HG02623 (cell line): ENCODE results near the gene CACNA1C.

Experiments used
- ATAC-seq: cut with Tn5 transposase; IDR thresholded peaks from one replicate; pipeline ENCODE4 v1.9.1; 2021; ENCODE audit warnings: moderate library complexity; ENCODE audit not compliant: unreplicated experiment

Gene CACNA1C

DNA sequence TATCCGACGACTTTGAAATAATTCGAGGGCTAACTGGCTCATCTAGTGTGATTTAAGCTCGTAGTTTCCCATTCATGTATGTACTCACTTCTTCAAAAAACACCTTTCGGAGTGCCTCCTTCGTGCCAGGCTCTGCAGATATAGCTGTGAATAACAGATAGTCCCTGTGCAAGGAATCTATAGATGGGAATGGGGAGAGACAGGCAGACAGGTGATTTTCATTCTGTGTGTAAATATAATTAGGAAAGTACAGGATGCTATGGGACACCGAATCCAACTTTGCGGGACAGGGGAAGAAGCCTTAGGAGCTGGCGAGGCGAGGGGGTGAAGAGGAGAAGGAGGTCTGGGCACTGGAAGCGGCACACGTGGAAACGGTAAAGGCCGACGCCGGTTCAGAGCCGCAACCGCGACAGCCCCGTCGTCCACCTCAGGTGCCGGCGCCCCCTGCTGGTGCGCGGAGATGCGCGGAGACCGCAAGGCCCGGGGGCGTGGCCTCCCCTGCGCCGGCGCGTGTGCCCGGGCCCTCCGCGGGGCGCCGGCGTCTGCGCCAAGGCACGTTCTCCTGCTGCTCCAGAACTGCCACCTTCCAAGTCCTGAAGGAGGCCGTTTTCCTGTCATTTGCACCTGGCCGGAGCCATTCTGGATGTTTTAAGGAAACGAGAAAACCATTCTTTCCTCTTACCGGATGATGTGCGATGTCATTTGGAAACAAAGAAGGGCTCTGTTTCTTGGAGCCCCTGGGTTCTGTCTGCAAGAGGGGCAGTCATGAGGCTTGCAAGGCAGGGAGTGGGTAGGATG, 18.0 kb upstream of the CACNA1C start:
- ATAC-seq: no peak

DNA sequence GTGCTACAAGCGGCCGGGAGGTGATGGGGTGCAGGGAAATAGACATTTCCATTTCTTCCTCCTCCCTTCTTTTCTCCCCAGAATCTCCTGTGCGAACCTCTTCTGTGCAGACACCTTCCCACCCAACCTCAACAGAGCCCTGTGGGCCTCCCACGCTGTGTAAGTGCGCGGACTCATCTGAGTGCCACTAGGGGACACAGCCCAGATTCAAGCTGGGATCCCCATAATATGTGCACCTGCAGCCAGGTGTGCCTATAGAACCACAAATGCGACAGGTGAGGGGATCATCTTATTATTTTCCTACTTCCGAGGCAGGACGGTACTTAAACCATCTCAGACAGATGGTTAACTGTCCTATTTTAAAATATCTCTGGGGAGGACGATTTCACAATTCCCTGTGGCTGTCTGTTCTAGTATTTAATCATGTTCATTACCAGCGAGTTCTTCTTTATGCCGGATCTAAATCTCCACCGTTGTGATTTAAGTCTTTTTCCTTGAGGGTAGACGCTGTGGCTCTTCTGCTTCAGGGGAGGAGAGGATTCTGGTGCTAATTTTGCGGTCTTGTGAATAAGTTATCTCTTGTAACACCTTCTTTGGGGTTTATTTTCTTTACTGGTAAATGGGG, 17.2 kb upstream of the CACNA1C start:
- no peak for ATAC-seq

DNA sequence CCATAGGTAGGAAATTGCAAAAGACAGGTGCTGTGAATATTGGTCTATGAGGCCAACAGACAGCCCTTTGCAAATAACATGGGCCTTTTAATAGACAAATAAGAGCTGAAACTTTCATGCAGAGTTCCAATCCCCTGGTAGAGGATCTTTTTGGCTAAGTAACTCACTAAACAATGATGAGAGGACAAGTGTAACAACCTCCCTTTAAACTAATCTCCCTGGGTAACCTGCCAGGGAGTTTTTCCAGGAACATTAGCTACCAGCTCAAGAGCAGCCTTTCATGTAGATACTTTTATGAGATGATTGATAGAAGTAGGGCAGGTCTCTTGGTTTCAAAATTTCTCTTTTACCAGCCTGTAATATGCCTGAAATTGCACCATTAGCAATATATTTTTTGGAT, 13.8 kb upstream of the CACNA1C start:
- no peak for ATAC-seq

- no peak for ATAC-seq
Observed at GRCh38 chr12:2043054-2043453, 9.7 kb upstream of the CACNA1C start.

DNA sequence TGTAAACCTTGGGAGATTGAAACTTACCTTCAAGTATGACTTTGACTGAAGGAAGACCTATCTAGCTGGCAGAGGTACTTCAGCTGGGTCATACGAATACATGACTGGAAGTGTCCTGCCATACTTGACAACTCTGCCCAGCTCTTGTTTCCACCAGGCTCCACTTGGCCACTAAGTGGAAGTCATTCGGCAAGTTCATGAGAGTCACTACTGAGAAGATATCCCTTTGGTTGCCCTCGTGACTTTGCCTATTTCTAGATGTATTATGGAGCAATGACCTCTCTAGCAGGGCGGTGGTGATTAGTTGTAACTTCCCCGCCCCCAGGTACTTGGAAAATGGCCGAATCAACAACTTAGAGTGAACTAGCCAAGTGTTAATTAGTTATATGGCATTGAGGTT, 8.6 kb upstream of the CACNA1C start:
- no peak for ATAC-seq

DNA sequence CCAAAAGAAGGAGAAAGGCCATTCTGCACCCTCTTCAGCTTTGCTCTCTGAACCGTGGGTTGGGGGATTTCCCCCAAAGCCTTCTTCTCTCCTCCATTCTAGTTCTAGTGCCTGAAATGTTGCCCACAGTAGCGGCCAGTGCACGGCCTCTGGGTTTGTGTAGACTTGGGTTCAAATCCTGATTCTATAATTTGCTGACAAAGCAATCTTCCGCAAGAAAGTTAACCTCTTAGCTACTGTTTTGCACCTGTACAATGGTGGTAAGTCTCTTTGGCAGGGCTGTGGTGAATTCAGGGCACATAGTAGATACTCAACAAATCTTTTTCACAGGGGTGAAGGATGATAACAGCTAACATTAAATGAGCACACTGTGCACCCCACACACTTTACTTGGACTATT, 5.8 kb upstream of the CACNA1C start:
- ATAC-seq: no peak

GRCh38 chr12:2047752-2048151, 5.0 kb upstream of the CACNA1C start:
- ATAC-seq: no peak

DNA sequence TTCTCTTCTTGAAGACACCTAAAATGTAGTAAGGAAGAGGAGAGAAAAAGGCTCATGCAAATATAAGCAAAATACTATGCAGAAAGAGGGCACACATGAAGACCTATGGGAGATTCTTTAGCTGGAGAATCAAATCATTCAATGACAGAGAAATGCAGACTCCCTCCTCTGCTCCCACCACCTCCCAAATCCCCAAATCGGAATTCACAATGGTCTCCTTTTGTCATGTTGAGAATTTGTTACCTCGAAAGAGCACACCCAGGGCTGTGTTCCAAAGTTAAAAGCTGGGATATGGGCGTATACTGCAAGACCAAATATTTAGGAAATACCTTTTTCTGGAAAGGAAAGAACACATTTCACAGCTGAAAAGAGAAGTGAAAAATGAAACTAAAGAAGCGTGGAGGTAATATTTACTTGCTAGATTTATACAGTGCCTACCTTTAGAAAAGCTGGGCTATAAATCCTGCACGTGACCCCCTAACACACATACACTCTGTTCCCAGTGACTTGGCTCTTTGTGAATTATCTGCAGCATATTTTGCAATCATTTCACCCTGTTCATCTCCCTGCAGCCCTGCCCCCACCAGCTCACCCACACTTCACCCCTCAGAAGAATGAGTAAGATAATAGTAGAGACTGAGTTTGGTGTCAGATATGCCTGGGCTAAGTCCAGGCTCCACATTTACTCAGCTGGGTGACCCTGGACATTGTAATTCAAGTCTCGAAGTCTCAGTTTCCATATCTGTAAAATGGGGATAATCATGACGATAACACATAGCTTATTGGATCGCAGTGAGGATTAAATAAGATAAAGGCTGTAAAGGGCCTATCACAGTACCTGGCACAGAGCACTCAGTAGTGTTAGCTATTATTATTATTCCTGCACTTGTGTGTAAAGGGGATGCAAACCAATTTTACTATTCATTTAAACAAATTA, 2.9 kb upstream of the CACNA1C start:
- ATAC-seq: no peak

- no peak for ATAC-seq
Observed at GRCh38 chr12:2051700-2052621, 826 bp upstream of the CACNA1C start.

- ATAC-seq: no peak
Observed at GRCh38 chr12:2053691-2054090, 904 bp downstream of the CACNA1C start.

GRCh38 chr12:2054091-2055018, 1.6 kb downstream of the CACNA1C start:
- ATAC-seq: no peak

GRCh38 chr12:2057041-2057794, 4.4 kb downstream of the CACNA1C start:
- ATAC-seq: no peak

DNA sequence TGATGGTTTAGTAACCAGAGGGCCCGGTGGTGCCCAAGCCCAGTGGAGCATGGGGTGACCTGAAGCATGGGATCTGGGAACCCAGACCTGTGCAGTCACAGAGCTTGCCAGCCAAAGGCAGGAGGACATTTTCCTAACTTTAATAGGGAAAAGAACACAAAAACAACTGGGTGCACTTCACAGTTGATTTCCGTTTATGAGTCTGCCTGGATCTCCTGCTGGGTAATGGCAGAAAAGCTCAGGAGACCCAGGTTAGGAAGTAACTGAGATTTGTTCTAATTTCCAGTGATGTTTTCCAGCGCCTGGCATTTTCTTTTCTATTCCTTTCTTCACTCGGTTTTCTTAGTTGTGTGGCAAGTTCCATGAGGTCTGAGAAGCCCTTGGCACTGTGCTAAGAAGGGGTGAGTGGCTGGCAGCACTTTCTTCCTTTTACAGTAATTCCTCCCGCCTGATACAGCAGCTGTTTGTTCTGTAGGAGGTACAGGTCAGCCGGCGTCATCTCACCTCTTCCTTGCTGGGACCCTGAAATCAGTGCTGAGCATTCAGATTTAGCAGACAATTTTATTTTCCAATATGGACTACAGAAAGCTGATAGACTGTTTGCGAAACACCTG, 5.1 kb downstream of the CACNA1C start:
- ATAC-seq: no peak

DNA sequence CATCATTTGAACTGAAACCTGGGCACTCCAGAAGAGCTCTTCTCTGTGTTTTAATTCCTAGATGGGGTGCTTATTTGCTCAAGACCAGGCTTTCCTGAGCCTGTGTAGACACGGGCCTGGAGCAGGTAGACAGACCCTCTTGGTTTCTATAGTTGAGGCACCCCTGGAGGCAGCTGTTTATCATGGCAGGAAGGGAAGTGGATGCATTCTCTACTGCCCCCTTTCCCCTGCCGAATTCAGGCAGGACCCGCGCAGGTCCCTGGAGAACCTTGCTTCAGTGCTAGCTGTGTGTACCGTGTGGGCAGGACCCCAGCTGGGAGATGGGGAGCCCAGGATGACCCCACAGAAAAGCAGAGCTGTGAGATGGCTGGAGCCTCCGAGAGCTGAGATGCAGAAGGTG, 6.0 kb downstream of the CACNA1C start:
- ATAC-seq: no peak

GRCh38 chr12:2061402-2061801, 8.6 kb downstream of the CACNA1C start:
- ATAC-seq: no peak

DNA sequence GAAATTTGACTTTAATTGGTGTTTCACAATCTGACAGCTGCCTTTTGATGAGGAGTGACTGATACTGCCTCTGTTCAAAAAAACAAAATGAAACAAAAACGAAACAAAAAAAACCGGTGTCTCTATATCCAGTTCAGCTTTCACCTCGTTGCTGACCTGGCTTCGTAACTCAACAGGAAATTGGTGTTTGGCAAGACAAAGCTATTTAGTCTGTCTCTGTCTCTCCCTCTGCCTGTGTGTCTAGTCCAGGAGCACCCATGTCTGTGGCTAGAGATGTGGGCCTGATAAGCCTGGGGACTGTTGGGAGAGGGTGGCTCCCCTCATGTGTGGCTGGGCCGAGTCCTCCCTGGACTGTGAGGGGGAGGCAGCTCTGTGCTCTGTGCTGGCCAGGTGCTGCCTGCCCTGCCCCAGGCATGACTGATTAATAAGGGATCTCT, 11.3 kb downstream of the CACNA1C start:
- no peak for ATAC-seq

DNA sequence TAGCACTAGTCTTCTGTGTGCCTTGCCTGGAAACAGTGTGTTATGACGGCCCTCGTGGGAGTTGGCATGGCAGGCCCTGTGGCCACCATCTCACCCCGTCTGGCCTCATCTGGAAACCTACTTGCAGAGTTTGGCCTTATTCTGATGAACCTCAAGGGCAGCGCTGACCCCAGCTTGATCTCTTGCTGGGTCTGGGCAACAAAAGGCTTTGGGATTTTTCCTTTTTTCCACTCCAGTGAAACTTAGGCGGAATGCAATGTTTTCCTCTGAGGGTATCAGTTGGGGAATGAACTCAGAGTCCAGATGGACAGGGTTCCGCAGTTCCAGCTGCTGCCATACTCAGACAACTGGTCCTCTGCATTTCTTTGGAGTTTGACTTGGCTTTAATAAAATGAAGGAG, 15.9 kb downstream of the CACNA1C start:
- ATAC-seq: no peak

DNA sequence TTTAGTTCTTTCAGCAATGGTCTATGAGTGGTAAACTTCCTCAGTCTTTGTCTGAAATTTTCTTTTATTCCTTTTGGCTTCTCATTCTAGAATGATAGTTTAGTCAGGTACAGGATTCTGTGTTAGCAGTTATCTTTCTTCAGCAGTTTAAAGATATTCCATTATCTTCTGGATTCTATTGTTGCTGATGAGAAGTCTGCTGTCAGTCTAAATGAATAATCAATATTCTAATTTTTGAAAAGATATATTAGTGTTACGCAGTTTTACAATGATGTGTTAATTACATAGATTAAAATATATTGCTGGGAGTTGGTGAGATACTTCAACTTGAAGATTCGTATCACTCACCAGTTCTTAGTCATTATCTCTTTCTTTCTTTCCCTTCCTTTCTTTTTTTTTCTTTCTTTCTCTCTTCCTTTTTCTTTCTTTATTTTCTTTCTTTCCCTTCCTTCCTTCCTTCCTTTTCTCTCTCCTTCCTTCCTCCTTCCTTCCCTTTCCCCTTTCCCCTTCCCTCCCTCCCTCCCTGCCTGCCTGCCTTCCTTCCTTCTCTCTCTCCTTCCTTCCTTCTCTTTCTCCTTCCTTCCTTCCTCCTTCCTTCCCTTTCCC, 17.8 kb downstream of the CACNA1C start:
- no peak for ATAC-seq
